ENCODE data around the gene MAST4. TPM values are rescaled to one million over a fixed set of nuclear protein-coding genes. Genes with fewer than 3 reads are reported as not detected.

Gene MAST4
- total and polyA plus RNA-seq, 2 donors: 12.9 to 69.1 TPM

DNA sequence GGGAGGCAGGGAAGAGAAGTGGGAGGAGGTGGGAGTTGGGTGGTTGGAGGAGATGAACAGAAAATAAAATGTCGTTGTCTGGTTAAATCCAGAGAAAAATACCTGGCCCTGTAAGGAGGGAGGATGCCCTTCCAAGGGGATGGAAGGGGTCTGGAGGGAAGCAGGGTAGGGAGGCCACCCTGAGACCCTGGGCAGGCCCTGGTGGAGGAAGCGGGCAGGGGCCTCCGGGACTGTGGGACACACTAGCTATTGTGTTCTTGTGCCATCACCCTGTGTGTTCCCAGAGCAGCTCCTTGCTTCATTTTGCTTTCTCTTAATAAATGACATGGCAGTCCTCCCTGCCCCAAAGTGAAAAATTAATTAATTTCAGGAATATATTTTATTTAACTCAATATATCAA, 612.2 kb downstream of the MAST4 start:
- WGBS: 97% methylated on average over 3 of the region's 3 CpGs
- Histone ChIP-seq H3K4me1 (ENCODE audit: insufficient read depth) (peaks cover 4% of the 10 kb centered on the region), H3K27ac (ENCODE audit: low read depth) (no peak overlapping the region), H3K36me3 (ENCODE audit: insufficient read depth) (no peaks in the 10 kb centered on the region), H3K4me3 (ENCODE audit: low read depth, low read length) (no peak overlapping the region)
- DNase-seq (ENCODE audit: extremely low spot score): no peak

DNA sequence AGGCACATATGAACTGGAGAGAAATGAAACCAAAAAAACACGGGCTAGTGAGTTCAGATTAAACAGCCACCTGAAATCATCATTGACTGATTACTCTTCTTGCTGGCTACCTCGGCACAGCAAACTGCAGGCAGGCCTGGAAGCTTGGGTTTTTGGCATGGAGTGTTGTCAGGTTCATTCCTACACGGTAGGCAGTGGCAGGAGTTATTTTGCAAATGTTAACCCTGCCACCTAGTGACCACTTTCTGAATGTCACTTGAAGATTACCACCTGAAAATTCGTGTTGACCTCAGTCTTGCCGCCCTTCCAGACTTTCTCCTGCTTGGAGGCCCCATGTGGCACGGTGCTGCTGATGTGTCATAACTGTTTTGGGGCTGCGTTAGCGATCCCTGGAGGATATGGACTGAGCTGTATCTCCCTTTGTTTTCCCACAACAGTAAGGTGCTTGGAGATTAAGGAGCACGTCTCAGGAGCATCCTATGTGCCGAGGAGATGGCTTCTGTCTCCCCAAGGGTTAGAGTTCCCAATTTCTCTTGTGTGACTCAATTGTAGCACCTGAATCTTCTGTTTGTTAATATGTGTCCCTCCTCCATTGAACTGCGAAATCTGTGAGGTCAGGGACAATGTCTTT, 613.1 kb downstream of the MAST4 start:
- Histone ChIP-seq H3K36me3 (ENCODE audit: insufficient read depth) (no peaks in the 10 kb centered on the region), H3K4me3 (ENCODE audit: low read depth, low read length) (no peak overlapping the region), H3K27ac (ENCODE audit: low read depth) (no peak overlapping the region), H3K4me1 (ENCODE audit: insufficient read depth) (peaks cover 4% of the 10 kb centered on the region)
- DNase-seq (ENCODE audit: extremely low spot score): no peak
- 27% methylated on average over 11 of the region's 11 CpGs for WGBS

DNA sequence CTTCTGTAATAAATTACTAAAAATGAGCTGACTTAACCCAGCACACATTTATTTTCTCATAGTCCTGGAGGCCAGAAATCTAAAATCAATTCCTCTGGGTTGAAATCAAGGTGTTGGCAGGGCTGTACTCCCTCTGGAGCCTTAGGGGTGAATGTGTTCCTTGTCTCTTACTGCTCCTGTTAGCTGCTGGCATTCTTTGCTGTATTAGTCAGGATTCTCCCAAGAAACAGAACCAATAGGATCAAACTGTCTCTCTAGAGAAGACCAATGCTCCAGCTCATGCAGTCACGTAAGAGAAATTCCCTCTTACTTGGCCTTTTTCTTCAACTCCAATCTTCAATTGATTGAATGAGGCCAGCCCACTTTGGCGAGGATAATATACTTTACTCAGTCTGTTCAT, 615.7 kb downstream of the MAST4 start:
- peaks cover 3% of the 10 kb centered on the region for H3K4me1 ChIP-seq (ENCODE audit: insufficient read depth)
- no peaks in the 10 kb centered on the region for H3K36me3 ChIP-seq (ENCODE audit: insufficient read depth)
- no peak overlapping the region for H3K27ac ChIP-seq (ENCODE audit: low read depth)
- WGBS: 87% methylated on average over 2 of the region's 2 CpGs
- H3K4me3 ChIP-seq (ENCODE audit: low read depth, low read length): no peak overlapping the region
- no peak for DNase-seq (ENCODE audit: extremely low spot score)

DNA sequence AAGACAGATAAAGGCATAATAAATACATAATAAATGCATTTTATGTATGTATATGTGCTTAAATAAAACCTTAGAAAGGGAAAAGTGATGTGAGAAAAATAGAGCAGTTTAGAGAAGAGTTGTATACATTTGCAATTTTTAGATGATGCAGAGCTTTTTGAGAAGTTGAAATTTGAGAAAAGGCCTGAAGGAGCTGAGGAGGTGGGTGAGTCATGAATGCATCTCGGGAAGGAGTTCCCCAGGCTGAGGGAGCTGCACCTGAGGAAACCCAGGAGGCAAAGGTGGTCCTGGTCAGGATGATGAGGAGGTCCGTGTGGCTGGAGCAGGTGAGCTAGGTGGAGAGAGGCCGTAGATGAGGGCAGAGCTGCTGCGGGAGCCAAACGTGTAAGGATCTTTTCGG, 617.8 kb downstream of the MAST4 start:
- H3K36me3 ChIP-seq (ENCODE audit: insufficient read depth): no peaks in the 10 kb centered on the region
- H3K4me3 ChIP-seq (ENCODE audit: low read depth, low read length): no peak overlapping the region
- H3K27ac ChIP-seq (ENCODE audit: low read depth): no peak overlapping the region
- DNase-seq (ENCODE audit: extremely low spot score): no peak
- H3K4me1 ChIP-seq (ENCODE audit: insufficient read depth): peaks cover 4% of the 10 kb centered on the region
- WGBS: 89% methylated on average over 6 of the region's 6 CpGs

DNA sequence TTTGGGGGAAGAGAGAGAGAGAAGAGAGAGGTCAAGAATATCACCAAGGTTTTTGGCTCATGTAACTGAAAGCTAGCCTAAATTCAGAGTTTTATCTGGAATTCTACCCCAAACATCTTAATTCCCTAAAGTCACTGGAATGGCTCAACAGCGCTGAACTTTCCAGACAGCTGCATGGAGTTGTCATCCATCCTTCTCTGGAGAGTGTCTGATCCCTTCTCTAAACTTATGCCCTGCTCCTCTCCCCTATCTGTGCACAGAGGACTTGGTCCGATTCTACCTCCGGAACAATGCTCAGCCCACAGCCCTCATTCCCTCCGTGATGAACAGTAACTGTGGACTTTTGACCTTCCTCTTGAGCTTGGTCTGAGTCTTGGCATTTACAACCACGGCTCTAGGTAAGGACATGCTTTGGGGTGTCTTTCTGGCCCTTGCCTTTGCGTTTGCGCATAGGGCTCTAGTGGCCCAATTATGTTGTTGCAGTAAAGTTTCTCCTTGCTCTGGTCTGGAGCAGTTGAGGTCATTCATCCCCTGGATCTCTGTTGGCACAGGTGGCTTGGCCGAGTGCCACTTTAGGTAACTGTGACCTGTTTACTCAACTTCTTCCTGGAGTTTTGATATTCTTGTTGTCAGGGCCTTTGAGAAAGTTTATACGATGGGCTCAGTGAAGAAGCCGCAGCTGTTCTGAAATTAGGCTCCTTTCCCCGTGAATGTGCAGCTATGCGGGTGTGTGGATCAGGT, 618.7 kb downstream of the MAST4 start:
- Histone ChIP-seq H3K4me1 (ENCODE audit: insufficient read depth) (peaks cover 4% of the 10 kb centered on the region), H3K4me3 (ENCODE audit: low read depth, low read length) (no peak overlapping the region), H3K27ac (ENCODE audit: low read depth) (peak overlapping the region; percentile 83), H3K36me3 (ENCODE audit: insufficient read depth) (no peaks in the 10 kb centered on the region)
- no peak for DNase-seq (ENCODE audit: extremely low spot score)
- 81% methylated on average over 12 of the region's 12 CpGs for WGBS

DNA sequence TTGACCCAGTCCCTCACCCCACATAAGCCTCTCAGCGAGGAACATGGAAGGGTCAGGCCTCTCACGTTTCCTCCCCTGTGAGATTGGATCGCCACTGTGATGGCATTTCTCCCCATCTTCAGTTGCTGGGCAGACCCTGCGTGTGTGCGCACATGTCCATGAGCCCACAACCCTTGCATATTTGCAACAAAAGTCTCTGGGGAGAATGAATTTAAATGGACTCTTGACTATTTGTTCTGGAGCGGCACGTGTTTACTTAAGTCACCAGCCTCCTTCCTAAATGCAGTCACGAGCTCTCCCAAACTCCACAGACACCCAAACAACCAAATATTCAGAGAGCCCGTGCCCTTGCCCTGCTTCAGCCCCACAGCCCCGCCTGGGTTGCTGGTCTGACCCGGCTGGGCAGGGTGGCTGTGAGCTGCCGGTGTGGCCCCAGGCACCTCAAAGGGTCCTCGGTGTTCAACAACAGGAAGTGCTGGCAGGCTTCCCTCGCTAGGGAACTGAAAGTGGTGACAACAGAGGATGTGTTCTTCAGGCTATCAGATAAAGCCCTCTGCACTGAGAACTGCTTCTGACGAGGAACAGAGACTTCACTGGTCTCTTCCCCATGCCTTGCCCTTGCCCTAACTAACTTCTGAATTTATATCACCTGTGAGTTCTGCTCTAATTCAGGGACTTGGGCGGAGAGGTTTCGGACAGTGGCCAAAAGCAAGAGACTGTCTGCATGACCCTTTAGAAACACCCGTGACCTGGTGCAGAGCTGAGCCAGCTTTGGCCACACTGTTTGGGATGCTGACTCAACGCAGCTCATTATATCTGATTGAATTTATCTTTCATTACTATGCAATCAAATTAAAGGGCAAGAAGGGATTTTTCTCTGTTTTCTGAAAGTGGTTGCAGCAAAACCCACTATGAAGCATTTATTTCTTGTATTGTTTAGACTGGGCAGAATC, 619.6 kb downstream of the MAST4 start:
- Histone ChIP-seq H3K4me3 (ENCODE audit: low read depth, low read length) (no peak overlapping the region), H3K36me3 (ENCODE audit: insufficient read depth) (no peaks in the 10 kb centered on the region), H3K27ac (ENCODE audit: low read depth) (peak overlapping the region; percentile 83), H3K4me1 (ENCODE audit: insufficient read depth) (peaks cover 4% of the 10 kb centered on the region)
- no peak for DNase-seq (ENCODE audit: extremely low spot score)
- 34% methylated on average over 19 of the region's 19 CpGs for WGBS

DNA sequence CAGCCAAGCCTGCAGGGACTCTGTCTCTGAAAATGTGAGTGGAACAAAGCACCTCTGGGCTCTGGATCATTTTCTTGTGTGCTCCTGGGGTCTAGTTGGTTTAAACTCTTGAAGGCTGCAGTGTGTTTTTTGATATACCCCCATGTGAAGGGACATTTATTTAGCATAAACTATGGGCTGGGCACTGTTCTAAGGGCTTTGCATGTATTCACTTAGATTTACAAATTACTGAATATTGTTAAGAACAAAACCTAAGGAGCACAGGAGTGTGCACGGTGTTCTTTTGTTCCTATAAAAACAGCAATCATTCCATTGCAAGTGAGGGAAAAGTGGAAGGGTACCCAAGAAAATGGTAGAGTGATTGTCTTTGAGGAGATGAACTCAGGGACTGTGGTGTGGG, 620.4 kb downstream of the MAST4 start:
- no peak overlapping the region for H3K4me3 ChIP-seq (ENCODE audit: low read depth, low read length)
- DNase-seq (ENCODE audit: extremely low spot score): no peak
- H3K4me1 ChIP-seq (ENCODE audit: insufficient read depth): peaks cover 4% of the 10 kb centered on the region
- no peak overlapping the region for H3K27ac ChIP-seq (ENCODE audit: low read depth)
- H3K36me3 ChIP-seq (ENCODE audit: insufficient read depth): no peaks in the 10 kb centered on the region
- 93% methylated on average over 1 of the region's 1 CpG for WGBS

Data from urinary bladder (tissue), 4 donors.